Muscle of leg (tissue), 11 donors: ENCODE measurements around the gene USP46. TPM values are rescaled to one million over a fixed set of nuclear protein-coding genes. Genes with fewer than 3 reads are reported as not detected.

Experiments
- DNase-seq: peaks from one replicate; pipeline ENCODE4 v3.0.0; 2013
- H3K27ac ChIP-seq: one replicate; pipeline ENCODE4 v1.5.1; 2013; ENCODE audit warnings: mild to moderate bottlenecking, low read length, control low read depth
- H3K27me3 ChIP-seq: one replicate; pipeline ENCODE4 v1.6.1; 2013; ENCODE audit warnings: low read length; ENCODE audit not compliant: control insufficient read depth, insufficient read depth
- H3K36me3 ChIP-seq: one replicate; pipeline ENCODE4 v1.6.1; 2013; ENCODE audit warnings: low read length; ENCODE audit not compliant: control insufficient read depth, insufficient read depth
- H3K4me1 ChIP-seq: one replicate; pipeline ENCODE4 v1.6.1; 2013; ENCODE audit warnings: low read length; ENCODE audit not compliant: control insufficient read depth, insufficient read depth
- H3K4me3 ChIP-seq: one replicate; pipeline ENCODE4 v1.5.1; 2013; ENCODE audit warnings: low read length, control low read depth
- H3K9me3 ChIP-seq: replicated peaks from 2 replicates; pipeline ENCODE4 v1.6.1; 2013; ENCODE audit warnings: low read depth, low read length; ENCODE audit not compliant: control insufficient read depth
- WGBS: methylation state at CpG from one replicate; pipeline ENCODE4 v1.1.5; 2013; ENCODE audit warnings: missing lambda C conversion rate; ENCODE audit not compliant: insufficient coverage; 5-methylcytosine and 5-hydroxymethylcytosine counted together
- polyA plus RNA-seq, 8 donors: library from polyadenylated mRNA; unstranded; fragments of 120-200 nt; gene quantifications; one replicate each; pipeline versions ENCODE4 v1.2.1 to v1.2.3, GENCODE V29; 2013; ENCODE audit warnings: inconsistent platforms in 1 of 8, low replicate concordance in 1 of 8; ENCODE audit not compliant: insufficient read length in 8 of 8, insufficient read depth in 1 of 8
- total RNA-seq: library from RNA; stranded (reverse); fragments of 120-200 nt; gene quantifications from one replicate; pipeline ENCODE4 v1.2.4, GENCODE V29; 2013

USP46 gene
- total and polyA plus RNA-seq, 9 donors = 19.5 to 27.3 (median 25.3) TPM

DNA sequence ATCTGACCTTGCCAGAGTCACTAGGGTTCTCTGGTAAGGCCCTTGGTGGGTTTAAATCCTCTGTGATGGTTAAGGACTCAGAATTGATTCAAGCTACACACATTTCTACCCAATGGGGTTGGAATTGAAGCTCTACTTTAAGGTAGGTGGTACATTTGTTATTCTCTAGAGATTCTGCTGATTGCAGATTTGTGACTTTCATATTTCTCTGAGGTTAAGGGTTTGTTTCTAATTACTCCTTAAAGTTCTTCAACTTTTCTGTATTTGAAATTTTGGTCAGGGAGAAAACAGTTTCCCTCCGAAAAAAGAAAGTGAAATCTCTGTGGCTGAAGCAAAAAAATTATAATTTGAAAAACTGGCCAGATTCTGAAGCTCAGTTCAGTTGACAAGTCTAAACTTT is 25.8 kb upstream of the USP46 start:
- H3K27me3 ChIP-seq = no peaks in the 10 kb centered on the region
- no peaks in the 10 kb centered on the region for H3K4me1 ChIP-seq
- H3K9me3 ChIP-seq = no peaks in the 10 kb centered on the region
- no peak overlapping the region for H3K27ac ChIP-seq
- no peak for DNase-seq
- no CpG with 5 or more reads among the region's 1 CpG for WGBS
- no peaks in the 10 kb centered on the region for H3K36me3 ChIP-seq
- H3K4me3 ChIP-seq = no peak overlapping the region

DNA sequence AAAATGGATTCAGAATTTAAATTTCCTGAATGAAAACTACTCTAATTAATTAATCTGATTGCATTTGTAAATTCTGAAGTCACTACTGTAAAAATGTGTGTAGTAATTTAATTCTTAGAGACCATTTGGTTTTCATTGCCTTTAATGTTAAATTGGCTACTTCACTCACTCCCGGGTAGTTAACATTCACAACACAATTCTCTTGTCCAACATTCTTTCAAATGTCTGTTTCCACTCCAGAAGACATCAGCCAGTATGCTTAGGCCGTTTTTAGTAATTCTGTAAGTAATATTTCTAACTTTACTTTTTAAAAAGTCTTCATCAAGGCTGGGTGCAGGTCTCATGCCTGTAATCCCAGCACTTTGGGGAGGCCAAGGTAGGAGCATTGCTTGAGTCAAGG is 21.3 kb upstream of the USP46 start:
- WGBS = no CpG with 5 or more reads among the region's 2 CpGs
- Histone ChIP-seq H3K27ac (no peak overlapping the region), H3K27me3 (no peaks in the 10 kb centered on the region), H3K4me3 (no peak overlapping the region), H3K36me3 (no peaks in the 10 kb centered on the region), H3K9me3 (no peaks in the 10 kb centered on the region), H3K4me1 (no peaks in the 10 kb centered on the region)
- peak; percentile 10 for DNase-seq

DNA sequence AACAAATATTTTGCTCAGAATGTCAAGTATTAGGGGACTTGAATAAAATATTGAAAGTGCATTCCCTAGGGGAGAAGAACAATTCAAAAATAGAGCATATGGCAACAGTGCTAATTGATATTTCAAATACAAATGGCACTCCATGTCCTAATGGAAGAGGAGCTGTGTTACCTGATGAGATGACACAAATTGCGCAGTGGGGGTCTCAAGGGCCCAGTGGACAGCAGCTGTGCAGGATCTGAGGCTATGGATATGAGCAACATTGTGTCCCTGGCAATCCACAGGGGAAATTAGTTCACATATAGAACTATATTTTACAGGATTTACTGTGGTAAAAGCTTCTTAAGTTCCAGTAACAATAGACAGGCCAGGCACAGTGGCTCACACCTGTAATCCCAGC is 17.4 kb upstream of the USP46 start:
- H3K4me1 ChIP-seq = no peaks in the 10 kb centered on the region
- H3K36me3 ChIP-seq = no peaks in the 10 kb centered on the region
- no peak overlapping the region for H3K4me3 ChIP-seq
- no peaks in the 10 kb centered on the region for H3K9me3 ChIP-seq
- H3K27ac ChIP-seq = no peak overlapping the region
- no CpG with 5 or more reads among the region's 1 CpG for WGBS
- no peaks in the 10 kb centered on the region for H3K27me3 ChIP-seq
- no peak for DNase-seq

DNA sequence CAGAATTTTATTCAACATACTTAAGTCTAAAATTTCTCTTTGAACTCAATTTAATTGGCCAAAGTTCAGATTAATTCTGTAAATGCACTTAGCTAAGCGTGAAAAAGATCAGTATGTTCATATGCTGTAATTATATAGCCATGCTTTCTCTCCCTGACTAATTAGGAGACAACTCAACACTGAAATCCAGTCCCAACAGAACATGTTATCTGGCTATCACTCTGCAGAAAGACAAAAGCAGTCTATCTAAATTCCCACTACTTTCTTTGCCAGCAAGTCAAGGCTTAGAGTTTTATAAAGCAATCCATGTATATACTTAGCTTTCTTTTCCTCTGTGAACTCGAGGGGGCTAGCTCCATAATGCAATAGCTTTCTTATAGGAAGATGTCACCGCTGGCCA is 16.0 kb upstream of the USP46 start:
- Histone ChIP-seq H3K27ac (no peak overlapping the region), H3K36me3 (no peaks in the 10 kb centered on the region), H3K4me1 (no peaks in the 10 kb centered on the region), H3K9me3 (no peaks in the 10 kb centered on the region), H3K4me3 (no peak overlapping the region), H3K27me3 (no peaks in the 10 kb centered on the region)
- WGBS = no CpG with 5 or more reads among the region's 3 CpGs
- no peak for DNase-seq

DNA sequence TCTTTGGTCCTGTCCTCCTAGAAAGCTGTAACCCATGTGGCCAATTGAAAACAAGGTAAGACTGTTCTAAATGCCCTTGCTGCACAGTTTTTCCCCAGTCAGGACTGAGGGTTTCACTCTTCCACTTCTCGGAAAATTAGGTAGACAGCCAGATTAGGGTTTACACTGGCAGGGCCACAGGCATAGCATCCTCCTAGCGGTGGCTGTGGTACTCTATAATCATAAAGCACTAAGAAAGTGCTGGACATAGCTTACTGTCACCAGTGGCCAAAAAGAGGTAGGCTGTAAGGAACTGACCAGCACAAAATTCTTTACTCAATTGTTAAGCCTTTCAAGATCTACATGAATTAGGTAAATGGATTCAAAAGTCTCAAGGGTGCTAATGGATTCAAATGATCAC is 11.6 kb upstream of the USP46 start:
- H3K9me3 ChIP-seq = no peaks in the 10 kb centered on the region
- H3K4me1 ChIP-seq = no peaks in the 10 kb centered on the region
- H3K4me3 ChIP-seq = no peak overlapping the region
- WGBS = 100% methylated on average over 1 of the region's 2 CpGs
- H3K27me3 ChIP-seq = no peaks in the 10 kb centered on the region
- DNase-seq = no peak
- H3K36me3 ChIP-seq = no peaks in the 10 kb centered on the region
- H3K27ac ChIP-seq = no peak overlapping the region

DNA sequence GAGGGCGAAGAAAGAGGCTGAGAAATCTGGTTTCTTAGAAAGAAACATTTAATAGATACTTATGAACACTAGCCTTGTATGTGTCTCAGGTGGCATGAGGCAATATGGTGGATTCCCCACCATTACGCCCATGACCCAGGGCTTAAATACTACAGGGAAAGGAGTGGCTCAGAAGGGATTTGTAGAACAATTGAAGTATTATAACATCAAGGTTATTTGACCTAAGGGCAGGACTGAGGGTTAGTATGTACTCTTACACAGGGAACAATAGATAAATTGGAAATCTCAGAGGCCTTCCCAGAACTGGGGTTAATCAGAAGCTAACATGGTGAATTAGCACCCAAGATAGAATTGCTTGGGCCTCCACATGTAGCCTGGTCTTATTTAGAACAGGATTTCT is 11.0 kb upstream of the USP46 start:
- no peak overlapping the region for H3K4me3 ChIP-seq
- H3K36me3 ChIP-seq = no peaks in the 10 kb centered on the region
- no peak overlapping the region for H3K27ac ChIP-seq
- no peaks in the 10 kb centered on the region for H3K27me3 ChIP-seq
- H3K9me3 ChIP-seq = no peaks in the 10 kb centered on the region
- no peak for DNase-seq
- WGBS = no CpG with 5 or more reads among the region's 2 CpGs
- no peaks in the 10 kb centered on the region for H3K4me1 ChIP-seq

DNA sequence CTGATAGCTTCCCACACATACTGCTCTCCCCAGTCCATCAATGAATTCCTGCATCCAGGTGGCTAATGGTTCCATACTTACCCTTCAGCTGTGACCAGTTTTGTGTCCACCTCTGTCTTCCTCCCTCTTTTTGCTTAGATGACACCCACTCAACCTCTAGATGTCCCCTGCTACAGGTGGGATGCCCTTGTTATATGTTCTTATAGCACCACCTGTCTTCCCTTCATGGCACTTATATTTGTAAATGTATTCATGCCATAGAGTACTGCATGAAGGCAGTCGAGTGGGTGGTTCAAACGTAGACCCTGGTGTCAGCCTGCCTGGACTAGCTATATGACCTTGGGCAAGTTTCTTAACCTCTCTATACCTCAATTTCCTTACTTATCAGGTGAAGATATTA is 6.5 kb upstream of the USP46 start:
- no CpG with 5 or more reads among the region's 2 CpGs for WGBS
- Histone ChIP-seq H3K36me3 (peaks cover 8% of the 10 kb centered on the region), H3K9me3 (peaks cover 7% of the 10 kb centered on the region), H3K4me3 (no peak overlapping the region), H3K4me1 (no peaks in the 10 kb centered on the region), H3K27me3 (no peaks in the 10 kb centered on the region), H3K27ac (no peak overlapping the region)
- DNase-seq = no peak

DNA sequence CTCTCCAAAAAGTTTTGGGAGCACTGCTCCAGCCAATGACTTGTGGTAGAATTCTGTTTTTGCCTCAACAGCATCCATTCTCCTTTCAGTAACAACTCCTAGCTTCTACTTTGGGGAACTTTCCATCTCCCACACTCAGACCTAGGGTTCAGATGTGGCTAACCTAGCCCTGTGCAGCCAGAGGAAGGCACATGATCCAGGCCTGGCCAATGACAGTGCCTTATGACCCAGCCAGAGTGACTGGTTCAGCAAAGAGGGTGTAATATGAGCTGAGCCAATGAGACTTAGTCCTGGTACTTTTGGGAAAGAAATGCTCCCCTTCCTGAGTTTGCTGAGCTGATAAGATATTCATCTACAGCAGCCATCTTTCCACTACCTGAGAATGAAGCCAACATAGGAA is 5.4 kb upstream of the USP46 start:
- H3K27ac ChIP-seq = no peak overlapping the region

DNA sequence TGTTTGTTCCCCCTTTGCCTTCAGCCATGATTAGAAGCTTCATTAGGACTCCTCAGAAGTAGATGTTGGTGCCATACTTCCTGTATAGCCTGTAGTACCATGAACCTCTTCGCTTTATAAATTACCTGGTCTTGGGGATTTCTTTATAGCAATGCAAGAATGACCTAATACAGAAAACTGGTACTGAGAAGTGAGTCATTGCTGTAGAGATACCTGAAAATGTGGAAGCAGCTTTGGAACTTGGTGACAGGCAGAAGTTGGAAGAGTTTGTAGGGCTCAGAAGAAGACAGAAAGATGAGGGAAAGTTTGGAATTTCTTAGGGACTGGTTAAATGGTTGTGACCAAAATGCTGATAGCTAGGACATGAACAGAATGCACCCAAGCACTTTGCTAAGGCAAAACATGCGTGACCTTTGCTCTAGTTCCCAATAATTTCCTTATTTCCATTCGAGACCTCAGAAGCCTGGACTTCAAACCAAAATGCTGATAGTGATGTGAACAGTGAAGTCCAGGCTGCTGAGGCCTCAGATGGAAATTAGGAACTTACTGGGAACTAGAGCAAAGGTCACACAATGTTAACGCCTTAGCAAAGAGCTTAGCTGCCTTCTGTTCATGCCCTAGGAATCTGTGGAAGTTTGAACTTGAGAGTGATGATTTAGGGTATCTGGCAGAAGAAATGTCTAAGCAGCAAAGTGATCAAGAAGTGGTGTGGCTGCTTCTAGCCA is 3.0 kb upstream of the USP46 start:
- Histone ChIP-seq H3K27ac (no peak overlapping the region), H3K27me3 (no peaks in the 10 kb centered on the region), H3K4me1 (peaks cover 17% of the 10 kb centered on the region), H3K9me3 (peaks cover 7% of the 10 kb centered on the region), H3K4me3 (no peak overlapping the region), H3K36me3 (peaks cover 8% of the 10 kb centered on the region)
- DNase-seq = peak; percentile 33
- 79% methylated on average over 2 of the region's 4 CpGs for WGBS

More for the DNA sequence above, 5.4 kb upstream of the USP46 start:
- Histone ChIP-seq H3K36me3 (peaks cover 8% of the 10 kb centered on the region), H3K4me1 (peaks cover 4% of the 10 kb centered on the region), H3K27me3 (no peaks in the 10 kb centered on the region), H3K4me3 (no peak overlapping the region), H3K9me3 (peaks cover 7% of the 10 kb centered on the region)
- no peak for DNase-seq

DNA sequence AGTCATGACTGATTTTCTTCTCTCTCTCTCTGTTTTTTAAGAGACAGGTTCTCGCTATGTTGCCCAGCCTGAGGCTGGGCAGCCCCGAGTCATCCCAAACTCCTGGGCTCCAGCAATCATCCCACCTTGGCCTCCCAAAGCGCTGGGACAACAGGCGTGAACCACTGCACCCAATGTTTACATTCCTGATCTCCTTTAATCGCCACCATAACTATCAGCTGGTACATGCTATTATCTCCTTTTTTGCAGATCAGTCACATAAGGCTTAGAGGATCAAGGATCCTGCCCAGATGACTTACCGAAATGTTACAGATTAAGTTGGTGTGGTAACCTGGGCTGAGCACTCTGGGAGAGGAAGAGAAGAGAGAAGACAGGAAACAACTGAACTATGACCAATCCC is 1.5 kb upstream of the USP46 start:
- H3K4me3 ChIP-seq = no peak overlapping the region
- WGBS = 89% methylated on average over 4 of the region's 6 CpGs

DNA sequence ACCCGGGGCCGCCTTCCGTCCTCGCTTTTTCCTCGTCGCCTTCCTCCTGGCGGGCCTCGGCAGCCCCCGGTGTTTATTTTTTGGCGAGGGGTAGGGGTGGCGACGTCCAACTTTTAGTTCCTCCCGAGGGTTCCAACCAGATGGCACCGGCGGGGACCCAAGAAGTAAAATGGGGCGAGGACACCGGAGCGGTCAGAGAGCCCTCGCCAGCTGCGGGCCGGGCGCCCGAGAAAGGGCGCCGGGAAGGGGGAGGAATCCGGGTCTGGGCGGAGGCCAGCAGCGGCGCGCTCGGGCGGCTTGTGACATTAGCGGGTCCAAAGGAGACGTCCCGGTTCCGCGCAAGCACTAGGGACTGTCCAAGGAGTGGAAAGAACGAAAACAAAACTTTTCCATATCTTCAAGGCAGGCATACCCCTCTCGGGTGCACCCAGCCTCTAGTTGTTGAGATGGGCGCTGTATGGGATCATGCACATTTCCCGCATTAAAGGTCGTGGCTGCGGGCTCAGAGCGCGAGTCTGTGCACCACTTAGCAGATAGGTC is 691 bp upstream of the USP46 start:
- H3K27ac ChIP-seq = peak overlapping the region; percentile 85
- WGBS = 0% methylated on average over 22 of the region's 45 CpGs
- H3K4me1 ChIP-seq = peaks cover 21% of the 10 kb centered on the region
- H3K27me3 ChIP-seq = no peaks in the 10 kb centered on the region
- H3K9me3 ChIP-seq = peaks cover 7% of the 10 kb centered on the region
- peaks cover 8% of the 10 kb centered on the region for H3K36me3 ChIP-seq
- peak; percentile 62 for DNase-seq
- peak overlapping the region; percentile 82 for H3K4me3 ChIP-seq

More for the DNA sequence above, 1.5 kb upstream of the USP46 start:
- H3K36me3 ChIP-seq = peaks cover 8% of the 10 kb centered on the region
- no peak overlapping the region for H3K27ac ChIP-seq
- H3K9me3 ChIP-seq = peaks cover 7% of the 10 kb centered on the region
- DNase-seq = no peak
- no peaks in the 10 kb centered on the region for H3K27me3 ChIP-seq
- H3K4me1 ChIP-seq = peaks cover 21% of the 10 kb centered on the region
